Brain microvascular endothelial cell (primary cell): ENCODE measurements around the gene CNPY1.

Source experiments
- DNase-seq: peaks from one replicate; pipeline ENCODE4 v3.0.0-alpha.2; 2020
- H3K27ac ChIP-seq: fragments of 250-450 bp; sonication (Bioruptor Pico); 2 replicates; pipeline ENCODE4 v1.5.1; 2020; ENCODE audit warnings: mild to moderate bottlenecking, moderate library complexity
- H3K27me3 ChIP-seq: fragments of 250-450 bp; sonication (Bioruptor Pico); replicated peaks from 2 replicates; pipeline ENCODE4 v1.5.1; 2020; ENCODE audit warnings: mild to moderate bottlenecking
- H3K36me3 ChIP-seq: fragments of 250-450 bp; sonication (Bioruptor Pico); replicated peaks from 2 replicates; pipeline ENCODE4 v1.5.1; 2020; ENCODE audit warnings: mild to moderate bottlenecking
- H3K4me3 ChIP-seq: 2 replicates; pipeline ENCODE4 v1.5.1; 2011; ENCODE audit warnings: low read depth, mild to moderate bottlenecking, control low read depth, low read length, moderate library complexity
- in situ Hi-C: cut with HindIII; loops from 2 replicates; pipeline ENCODE4 v1.10.0; 2017; ENCODE audit warnings: low sequenced_read_pairs, low pct_ligation_motif_present
- TF ChIP-seq, protein P1 (sequence below): IDR thresholded peaks from 2 replicates; pipeline ENCODE4 v1.5.1; 2011; ENCODE audit warnings: low read depth, mild to moderate bottlenecking, moderate library complexity, low read length, control low read depth, inconsistent platforms; ENCODE audit errors: missing control alignments

CNPY1 gene

DNA sequence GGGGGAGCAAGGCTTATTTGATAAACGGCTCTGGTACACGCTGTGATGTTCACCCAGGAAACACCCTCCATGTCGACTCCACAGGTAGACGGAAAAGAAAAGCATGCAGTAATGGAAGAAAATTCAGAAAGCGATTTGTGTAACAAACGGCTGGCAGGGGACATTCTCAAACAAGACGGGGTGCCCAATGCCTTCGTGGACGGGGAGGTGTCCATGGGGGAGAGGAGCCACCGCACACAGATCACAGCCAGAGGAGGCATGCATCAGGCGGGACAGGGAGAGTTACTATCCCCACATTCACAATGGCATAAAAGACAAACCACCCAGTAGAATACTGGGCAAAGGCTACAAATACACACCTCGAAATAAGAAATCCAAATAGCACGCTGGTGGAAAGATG is 20.1 kb downstream of the CNPY1 start:
- peaks cover 7% of the 10 kb centered on the region for H3K27me3 ChIP-seq
- TF ChIP-seq, protein P1, sequence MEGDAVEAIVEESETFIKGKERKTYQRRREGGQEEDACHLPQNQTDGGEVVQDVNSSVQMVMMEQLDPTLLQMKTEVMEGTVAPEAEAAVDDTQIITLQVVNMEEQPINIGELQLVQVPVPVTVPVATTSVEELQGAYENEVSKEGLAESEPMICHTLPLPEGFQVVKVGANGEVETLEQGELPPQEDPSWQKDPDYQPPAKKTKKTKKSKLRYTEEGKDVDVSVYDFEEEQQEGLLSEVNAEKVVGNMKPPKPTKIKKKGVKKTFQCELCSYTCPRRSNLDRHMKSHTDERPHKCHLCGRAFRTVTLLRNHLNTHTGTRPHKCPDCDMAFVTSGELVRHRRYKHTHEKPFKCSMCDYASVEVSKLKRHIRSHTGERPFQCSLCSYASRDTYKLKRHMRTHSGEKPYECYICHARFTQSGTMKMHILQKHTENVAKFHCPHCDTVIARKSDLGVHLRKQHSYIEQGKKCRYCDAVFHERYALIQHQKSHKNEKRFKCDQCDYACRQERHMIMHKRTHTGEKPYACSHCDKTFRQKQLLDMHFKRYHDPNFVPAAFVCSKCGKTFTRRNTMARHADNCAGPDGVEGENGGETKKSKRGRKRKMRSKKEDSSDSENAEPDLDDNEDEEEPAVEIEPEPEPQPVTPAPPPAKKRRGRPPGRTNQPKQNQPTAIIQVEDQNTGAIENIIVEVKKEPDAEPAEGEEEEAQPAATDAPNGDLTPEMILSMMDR = no peak
- DNase-seq = no peak

DNA sequence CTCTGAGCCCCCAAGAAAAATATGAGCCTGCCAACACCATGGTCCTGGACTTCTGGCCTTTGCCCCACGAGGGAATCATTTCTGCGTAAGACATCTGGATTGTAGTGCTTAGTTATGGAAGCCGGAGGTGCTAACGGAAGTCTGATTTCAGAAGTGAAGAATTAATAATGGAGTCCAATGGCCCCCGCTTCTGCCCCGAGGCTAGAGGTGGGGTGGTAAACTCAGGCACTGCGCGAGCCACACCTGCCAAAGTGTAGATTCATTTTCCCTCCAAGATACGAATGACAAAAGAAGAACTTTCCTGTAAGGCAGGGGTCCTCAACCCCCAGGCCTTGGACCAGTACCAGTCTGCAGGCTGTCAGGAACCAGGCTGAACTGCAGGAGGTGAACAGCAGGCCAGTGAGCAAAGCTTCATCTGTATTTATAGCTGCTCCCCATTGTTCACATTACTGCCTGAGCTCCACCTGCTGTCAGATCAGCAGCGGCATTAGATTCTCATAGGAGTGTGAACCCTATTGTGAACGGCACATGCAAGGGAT is 22.3 kb downstream of the CNPY1 start:
- Histone ChIP-seq H3K27me3 (no peaks in the 10 kb centered on the region), H3K4me3 (no peak overlapping the region), H3K36me3 (no peaks in the 10 kb centered on the region), H3K27ac (no peak overlapping the region)
- TF ChIP-seq, protein P1 = no peak
- DNase-seq = no peak
- in situ Hi-C loops = no loop called here

More for the DNA sequence above, 20.1 kb downstream of the CNPY1 start:
- in situ Hi-C loops = no loop called here
- Histone ChIP-seq H3K36me3 (no peaks in the 10 kb centered on the region), H3K27ac (no peak overlapping the region), H3K4me3 (no peak overlapping the region)

DNA sequence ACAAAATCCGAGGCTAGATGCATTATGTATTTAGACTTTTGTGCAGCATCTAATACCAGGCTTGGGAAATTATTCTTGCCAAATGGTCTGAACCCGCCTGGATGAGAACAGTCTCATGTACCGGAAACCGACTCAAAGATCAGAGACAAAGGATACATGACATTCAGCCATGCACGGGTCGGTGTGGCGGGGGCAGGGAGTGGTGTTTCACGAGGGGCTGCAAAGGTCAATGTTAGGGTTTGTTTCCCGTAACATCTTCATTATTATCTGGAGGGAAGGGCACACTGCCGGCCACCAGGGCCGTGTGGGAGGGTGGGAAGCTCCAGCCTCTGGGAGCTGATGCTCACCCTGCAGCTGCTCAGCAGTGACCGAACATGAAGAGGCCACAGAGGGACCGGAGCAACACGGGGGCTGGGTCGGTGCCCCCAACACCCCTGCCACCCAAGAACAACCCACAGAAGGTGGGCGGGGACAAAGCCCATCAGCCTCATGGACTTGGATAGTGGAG is 23.1 kb downstream of the CNPY1 start:
- TF ChIP-seq, protein P1 = no peak
- no peak overlapping the region for H3K27ac ChIP-seq
- DNase-seq = no peak
- in situ Hi-C loops = no loop called here
- no peaks in the 10 kb centered on the region for H3K27me3 ChIP-seq
- no peaks in the 10 kb centered on the region for H3K36me3 ChIP-seq
- H3K4me3 ChIP-seq = no peak overlapping the region

DNA sequence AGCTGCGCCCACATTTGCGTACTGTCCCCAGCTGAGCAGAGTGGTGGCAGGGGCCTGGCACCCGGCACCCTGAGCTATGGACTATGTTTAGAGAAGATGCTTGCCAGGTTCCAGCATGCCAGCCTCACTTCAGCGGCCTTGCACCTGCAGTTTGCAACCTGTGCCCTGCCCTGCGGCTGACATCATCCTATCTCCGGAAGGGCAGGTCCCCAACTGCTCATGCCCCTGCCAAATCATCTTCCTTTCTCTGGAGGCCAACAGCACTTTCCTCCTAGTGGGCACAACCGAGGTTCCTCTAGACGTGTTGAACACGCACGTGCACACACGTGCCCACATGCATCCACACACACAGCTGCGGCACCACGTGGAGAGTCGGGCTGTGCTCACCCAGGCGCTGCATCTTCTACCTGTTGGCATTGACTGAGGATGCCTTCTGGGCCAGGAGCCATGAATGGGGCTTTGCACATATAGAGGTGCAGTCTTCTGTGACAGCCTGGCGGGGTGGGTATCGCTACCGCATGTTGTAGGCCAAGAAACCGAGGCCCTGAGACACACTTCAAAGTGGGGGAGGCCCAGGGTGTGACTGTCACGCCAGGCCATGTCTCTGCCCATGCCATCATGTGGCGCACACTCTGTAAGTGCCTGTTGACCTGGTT is 24.5 kb downstream of the CNPY1 start:
- in situ Hi-C loops = no loop called here
- no peaks in the 10 kb centered on the region for H3K27me3 ChIP-seq
- DNase-seq = no peak
- TF ChIP-seq, protein P1 = no peak
- no peak overlapping the region for H3K27ac ChIP-seq
- no peaks in the 10 kb centered on the region for H3K36me3 ChIP-seq
- no peak overlapping the region for H3K4me3 ChIP-seq

DNA sequence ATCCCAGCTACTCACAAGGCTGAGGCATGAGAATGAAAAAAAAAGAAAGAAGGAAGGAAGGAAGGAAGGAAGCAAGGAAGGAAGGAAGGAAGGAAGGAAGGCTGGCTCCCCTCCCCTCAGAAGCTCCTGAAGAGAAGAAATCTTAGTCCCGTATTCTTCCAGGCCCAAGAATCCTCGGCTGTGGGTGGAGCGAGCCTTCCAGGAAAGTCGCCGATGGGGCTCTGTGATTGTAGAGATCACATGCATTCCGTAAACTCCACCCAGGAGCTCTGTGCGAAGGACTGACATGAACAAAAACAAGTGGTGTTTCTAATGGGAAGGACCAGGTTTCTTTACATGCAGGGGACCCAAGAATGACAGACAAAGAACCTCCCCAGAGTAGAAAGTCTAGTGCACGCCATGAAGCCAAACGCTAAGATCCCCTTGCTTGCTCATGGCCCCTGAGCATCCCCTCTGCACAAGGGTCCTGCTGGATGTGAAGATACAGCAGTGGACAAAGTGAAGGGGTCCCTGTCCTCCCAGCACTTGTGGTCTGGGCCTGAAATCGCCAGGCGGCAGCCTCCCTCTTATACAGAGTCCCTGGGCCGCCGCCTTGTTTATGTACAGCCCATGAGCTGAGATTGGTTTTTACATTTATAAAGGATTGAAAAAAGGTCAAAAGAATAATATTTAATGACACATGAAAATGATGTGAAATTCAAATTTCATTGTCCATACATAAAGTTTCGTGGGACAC is 25.2 kb downstream of the CNPY1 start:
- no peaks in the 10 kb centered on the region for H3K27me3 ChIP-seq
- no peaks in the 10 kb centered on the region for H3K36me3 ChIP-seq
- in situ Hi-C loops = no loop called here
- TF ChIP-seq, protein P1 = no peak
- no peak overlapping the region for H3K27ac ChIP-seq
- DNase-seq = no peak
- H3K4me3 ChIP-seq = no peak overlapping the region
